SU-DHL-6 (cell line): Measurements from ENCODE around the gene GCH1.

Experiments
- CTCF ChIP-seq: fragments of 200-600 bp; sonication (generic); IDR thresholded peaks from one replicate; pipeline ENCODE4 v1.5.1; 2017; ENCODE audit warnings: antibody characterized with exemption, mild to moderate bottlenecking, low read length, moderate library complexity; ENCODE audit not compliant: insufficient read depth, poor library complexity, severe bottlenecking
- EZH2phosphoT487 ChIP-seq: fragments of 200-600 bp; sonication (generic), shearing (Covaris generic); conservative IDR thresholded peaks from 2 replicates; pipeline ENCODE4 v1.6.1; 2018; ENCODE audit warnings: mild to moderate bottlenecking, antibody characterized with exemption, low read length, moderate library complexity, mixed read lengths

- TF ChIP-seq CTCF, result no peak
- no peak for TF ChIP-seq EZH2phosphoT487
Observed at GRCh38 chr14:54797556-54797955, 105.1 kb downstream of the GCH1 start.
